ENCODE measurements around the gene APPBP2.

Gene APPBP2

GRCh38 chr17:60545465-60546191, 19.6 kb upstream of the APPBP2 start:
- no peak overlapping the region for H3K9ac ChIP-seq
- no peaks in the 10 kb centered on the region for H3K36me3 ChIP-seq (ENCODE audit: insufficient read depth)
- no peak overlapping the region for H3K27ac ChIP-seq
- H3K79me2 ChIP-seq (ENCODE audit: insufficient read depth, low read depth) = no peaks in the 10 kb centered on the region
- H2AFZ ChIP-seq (ENCODE audit: low read depth) = no peak overlapping the region
- no peaks in the 10 kb centered on the region for H4K20me1 ChIP-seq (ENCODE audit: insufficient read depth)
- no peak overlapping the region for H3K4me2 ChIP-seq
- no peaks in the 10 kb centered on the region for H3K4me1 ChIP-seq (ENCODE audit: low read depth, poor library complexity, severe bottlenecking)
- H3K4me3 ChIP-seq (IDR thresholded peaks at IDR 0.05; ENCODE audit: insufficient read depth, low read depth, low read length) = no peak overlapping the region
- no peaks in the 10 kb centered on the region for H3K27me3 ChIP-seq (ENCODE audit: insufficient read depth, low read depth)
- TF ChIP-seq CTCF (conservative IDR thresholded peaks at IDR 0.05; ENCODE audit: low read depth, low read length) = no peak

- Histone ChIP-seq H3K9ac (no peak overlapping the region), H3K4me3 (IDR thresholded peaks at IDR 0.05; ENCODE audit: insufficient read depth, low read depth, low read length) (no peak overlapping the region), H3K27ac (no peak overlapping the region), H3K79me2 (ENCODE audit: insufficient read depth, low read depth) (no peaks in the 10 kb centered on the region), H3K36me3 (ENCODE audit: insufficient read depth) (no peaks in the 10 kb centered on the region), H3K4me1 (ENCODE audit: low read depth, poor library complexity, severe bottlenecking) (no peaks in the 10 kb centered on the region), H4K20me1 (ENCODE audit: insufficient read depth) (no peaks in the 10 kb centered on the region), H3K4me2 (no peak overlapping the region), H2AFZ (ENCODE audit: low read depth) (no peak overlapping the region), H3K27me3 (ENCODE audit: insufficient read depth, low read depth) (no peaks in the 10 kb centered on the region)
- no peak for TF ChIP-seq CTCF (conservative IDR thresholded peaks at IDR 0.05; ENCODE audit: low read depth, low read length)
Observed at GRCh38 chr17:60542071-60542470, 16.0 kb upstream of the APPBP2 start.

- Histone ChIP-seq H2AFZ (ENCODE audit: low read depth) (no peak overlapping the region), H3K9ac (no peak overlapping the region), H3K4me2 (no peak overlapping the region), H3K4me1 (ENCODE audit: low read depth, poor library complexity, severe bottlenecking) (no peaks in the 10 kb centered on the region), H3K27ac (no peak overlapping the region), H3K36me3 (ENCODE audit: insufficient read depth) (no peaks in the 10 kb centered on the region), H3K79me2 (ENCODE audit: insufficient read depth, low read depth) (no peaks in the 10 kb centered on the region), H3K27me3 (ENCODE audit: insufficient read depth, low read depth) (no peaks in the 10 kb centered on the region), H3K4me3 (IDR thresholded peaks at IDR 0.05; ENCODE audit: insufficient read depth, low read depth, low read length) (no peak overlapping the region), H4K20me1 (ENCODE audit: insufficient read depth) (no peaks in the 10 kb centered on the region)
- no peak for TF ChIP-seq CTCF (conservative IDR thresholded peaks at IDR 0.05; ENCODE audit: low read depth, low read length)
Observed at GRCh38 chr17:60540460-60540859, 14.4 kb upstream of the APPBP2 start.

- H2AFZ ChIP-seq (ENCODE audit: low read depth) = no peak overlapping the region
- no peaks in the 10 kb centered on the region for H3K79me2 ChIP-seq (ENCODE audit: insufficient read depth, low read depth)
- H3K27me3 ChIP-seq (ENCODE audit: insufficient read depth, low read depth) = no peaks in the 10 kb centered on the region
- no peak for TF ChIP-seq CTCF (conservative IDR thresholded peaks at IDR 0.05; ENCODE audit: low read depth, low read length)
- H3K4me2 ChIP-seq = no peak overlapping the region
- no peaks in the 10 kb centered on the region for H3K4me1 ChIP-seq (ENCODE audit: low read depth, poor library complexity, severe bottlenecking)
- H4K20me1 ChIP-seq (ENCODE audit: insufficient read depth) = no peaks in the 10 kb centered on the region
- H3K9ac ChIP-seq = no peak overlapping the region
- H3K27ac ChIP-seq = no peak overlapping the region
- H3K4me3 ChIP-seq (IDR thresholded peaks at IDR 0.05; ENCODE audit: insufficient read depth, low read depth, low read length) = no peak overlapping the region
- H3K36me3 ChIP-seq (ENCODE audit: insufficient read depth) = no peaks in the 10 kb centered on the region
Observed at GRCh38 chr17:60539807-60540206, 13.8 kb upstream of the APPBP2 start.

Measured in KMS-11 (cell line).